ENCODE data around the gene GNG10. TPM values are rescaled to one million over a fixed set of nuclear protein-coding genes. Genes with fewer than 3 reads are reported as not detected.
A peak's percentile ranks its signal among the peaks of the same experiment; 100 is the strongest.

Gene GNG10
- total RNA-seq, 1 donor from 2014 or later: 29.6 TPM

DNA sequence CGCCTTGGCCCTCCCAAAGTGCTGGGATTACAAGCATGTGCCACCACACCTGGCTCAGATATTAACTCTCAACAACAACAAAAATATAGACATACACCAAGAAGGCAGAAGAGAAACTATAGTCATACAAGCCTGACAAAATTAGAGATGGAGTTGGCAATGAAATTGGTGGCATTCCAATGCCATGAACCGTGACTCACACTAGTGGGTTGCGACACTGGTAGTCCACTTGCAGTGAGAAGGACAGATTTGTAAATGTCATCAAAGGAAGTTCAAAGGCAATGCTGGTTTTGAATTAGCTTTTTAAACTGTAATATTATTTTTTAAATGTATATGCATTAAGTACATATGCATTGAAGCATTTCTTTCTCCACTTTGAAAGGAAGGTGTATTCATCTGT, 38.8 kb upstream of the GNG10 start:
- H3K4me3 ChIP-seq (ENCODE audit: insufficient read depth, low read depth, low read length): no peak overlapping the region
- H3K27ac ChIP-seq (ENCODE audit: low read depth, low read length): no peak overlapping the region
- H3K27ac Mint-ChIP-seq (ENCODE audit: unreplicated experiment): no peak overlapping the region
- H3K27me3 ChIP-seq (ENCODE audit: insufficient read depth, low read length): no peaks in the 10 kb centered on the region
- H3K79me2 ChIP-seq (ENCODE audit: insufficient read depth, low read length): no peaks in the 10 kb centered on the region
- H3K4me1 Mint-ChIP-seq (ENCODE audit: low read depth, unreplicated experiment): no peaks in the 10 kb centered on the region
- H3K36me3 Mint-ChIP-seq (ENCODE audit: low read depth, unreplicated experiment): no peaks in the 10 kb centered on the region
- peak; percentile 52 for DNase-seq (ENCODE audit: low read depth)
- FAIRE-seq: no peak
- no peaks in the 10 kb centered on the region for H3K9me3 Mint-ChIP-seq (ENCODE audit: unreplicated experiment)
- H3K9me3 ChIP-seq (ENCODE audit: insufficient read depth, low read depth, low read length): no peaks in the 10 kb centered on the region
- H2AFZ ChIP-seq (ENCODE audit: low read depth, low read length): no peak overlapping the region
- H3K4me3 Mint-ChIP-seq (ENCODE audit: unreplicated experiment): no peak overlapping the region
- TF ChIP-seq CTCF (IDR thresholded peaks at IDR 0.05; ENCODE audit: insufficient read depth, low read depth, low read length): no peak
- TF ChIP-seq EZH2 (IDR thresholded peaks at IDR 0.05; ENCODE audit: insufficient read depth, low read length): no peak
- H4K20me1 ChIP-seq (ENCODE audit: insufficient read depth, low read length): no peaks in the 10 kb centered on the region
- no peak overlapping the region for H3K9ac ChIP-seq (ENCODE audit: low read length)
- no peak overlapping the region for H3K4me2 ChIP-seq (ENCODE audit: low read length)
- no peaks in the 10 kb centered on the region for H3K36me3 ChIP-seq (ENCODE audit: insufficient read depth, low read length)
- H3K4me1 ChIP-seq (ENCODE audit: insufficient read depth, low read length): no peaks in the 10 kb centered on the region
- H3K27me3 Mint-ChIP-seq (ENCODE audit: low read depth, unreplicated experiment): no peaks in the 10 kb centered on the region

- Histone ChIP-seq H4K20me1 (ENCODE audit: insufficient read depth, low read length) (peaks cover 8% of the 10 kb centered on the region), H3K4me2 (ENCODE audit: low read length) (no peak overlapping the region), H3K4me3 (ENCODE audit: insufficient read depth, low read depth, low read length) (no peak overlapping the region), H3K79me2 (ENCODE audit: insufficient read depth, low read length) (peaks cover 12% of the 10 kb centered on the region), H3K36me3 (ENCODE audit: insufficient read depth, low read length) (no peaks in the 10 kb centered on the region), H3K9ac (ENCODE audit: low read length) (no peak overlapping the region), H3K4me1 (ENCODE audit: insufficient read depth, low read length) (peaks cover 4% of the 10 kb centered on the region), H3K27me3 (ENCODE audit: insufficient read depth, low read length) (no peaks in the 10 kb centered on the region), H2AFZ (ENCODE audit: low read depth, low read length) (no peak overlapping the region), H3K27ac (ENCODE audit: low read depth, low read length) (no peak overlapping the region), H3K9me3 (ENCODE audit: insufficient read depth, low read depth, low read length) (no peaks in the 10 kb centered on the region)
- H3K4me3 Mint-ChIP-seq (ENCODE audit: unreplicated experiment): no peak overlapping the region
- H3K36me3 Mint-ChIP-seq (ENCODE audit: low read depth, unreplicated experiment): no peaks in the 10 kb centered on the region
- peak overlapping the region; percentile 66 for H3K27ac Mint-ChIP-seq (ENCODE audit: unreplicated experiment)
- peaks cover 2% of the 10 kb centered on the region for H3K4me1 Mint-ChIP-seq (ENCODE audit: low read depth, unreplicated experiment)
- H3K27me3 Mint-ChIP-seq (ENCODE audit: low read depth, unreplicated experiment): no peaks in the 10 kb centered on the region
- no peak for FAIRE-seq
- H3K9me3 Mint-ChIP-seq (ENCODE audit: unreplicated experiment): no peaks in the 10 kb centered on the region
- TF ChIP-seq EZH2 (IDR thresholded peaks at IDR 0.05; ENCODE audit: insufficient read depth, low read length) (no peak), CTCF (IDR thresholded peaks at IDR 0.05; ENCODE audit: insufficient read depth, low read depth, low read length) (no peak)
- no peak for DNase-seq (ENCODE audit: low read depth)
Measured at GRCh38 chr9:111627260-111627963, 34.0 kb upstream of the GNG10 start.

DNA sequence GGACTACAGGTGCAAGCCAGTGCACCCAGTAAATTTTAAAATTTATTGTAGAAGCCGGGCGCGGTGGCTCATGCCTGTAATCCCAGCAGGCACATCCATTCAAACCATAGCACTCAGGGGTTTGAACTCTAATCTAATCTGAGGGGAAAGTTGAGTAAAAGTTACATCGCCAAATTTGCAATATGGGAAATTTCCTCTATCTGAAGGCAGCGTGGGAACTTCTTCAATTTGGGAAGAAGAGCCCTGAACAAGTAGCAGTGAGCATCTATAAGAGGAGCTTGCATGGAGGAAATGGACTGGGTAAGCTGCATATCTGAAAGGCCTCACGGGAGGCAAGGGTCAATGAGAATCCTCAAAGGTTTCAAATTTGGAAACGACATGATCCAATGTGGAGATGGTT, 33.0 kb upstream of the GNG10 start:
- Mint-ChIP-seq H3K9me3 (ENCODE audit: unreplicated experiment) (no peaks in the 10 kb centered on the region), H3K4me1 (ENCODE audit: low read depth, unreplicated experiment) (peaks cover 7% of the 10 kb centered on the region), H3K27ac (ENCODE audit: unreplicated experiment) (no peak overlapping the region), H3K36me3 (ENCODE audit: low read depth, unreplicated experiment) (no peaks in the 10 kb centered on the region), H3K27me3 (ENCODE audit: low read depth, unreplicated experiment) (no peaks in the 10 kb centered on the region), H3K4me3 (ENCODE audit: unreplicated experiment) (no peak overlapping the region)
- Histone ChIP-seq H3K27me3 (ENCODE audit: insufficient read depth, low read length) (no peaks in the 10 kb centered on the region), H3K4me2 (ENCODE audit: low read length) (no peak overlapping the region), H3K79me2 (ENCODE audit: insufficient read depth, low read length) (peaks cover 22% of the 10 kb centered on the region), H3K4me3 (ENCODE audit: insufficient read depth, low read depth, low read length) (no peak overlapping the region), H3K27ac (ENCODE audit: low read depth, low read length) (no peak overlapping the region), H2AFZ (ENCODE audit: low read depth, low read length) (no peak overlapping the region), H3K9ac (ENCODE audit: low read length) (no peak overlapping the region), H3K4me1 (ENCODE audit: insufficient read depth, low read length) (peaks cover 13% of the 10 kb centered on the region), H3K36me3 (ENCODE audit: insufficient read depth, low read length) (no peaks in the 10 kb centered on the region), H4K20me1 (ENCODE audit: insufficient read depth, low read length) (peaks cover 18% of the 10 kb centered on the region), H3K9me3 (ENCODE audit: insufficient read depth, low read depth, low read length) (no peaks in the 10 kb centered on the region)
- FAIRE-seq (no peak), DNase-seq (ENCODE audit: low read depth) (no peak)
- TF ChIP-seq EZH2 (IDR thresholded peaks at IDR 0.05; ENCODE audit: insufficient read depth, low read length) (no peak), CTCF (IDR thresholded peaks at IDR 0.05; ENCODE audit: insufficient read depth, low read depth, low read length) (no peak)

Data from astrocyte (in vitro differentiated cells and primary cell).